Left cardiac atrium (tissue), 4 donors: ENCODE data around the gene CDV3. TPM values are rescaled to one million over a fixed set of nuclear protein-coding genes. Genes with fewer than 3 reads are reported as not detected.

Experiments used
- ATAC-seq, 2 donors: fragments of 200-7000 bp; cut with Tn5 transposase; one replicate each; pipeline ENCODE4 v1.9.1; 2020; ENCODE audit warnings: mild to moderate bottlenecking in 2 of 2, moderate library complexity in 2 of 2
- DNase-seq: peaks from one replicate; pipeline ENCODE4 v3.0.0-alpha.2; 2020
- intact Hi-C, 2 donors: fragments of 100-400 bp; cut with DNase I; formaldehyde crosslinking; loops; one replicate each; pipeline versions ENCODE4 v1.14.1 to v1.15.1; 2022 to 2023
- total RNA-seq, 2 donors: library from RNA; stranded (reverse); fragmentation: NEBNext Ultra II Directional; extraction: Animal tissue kit (Norgen Biotek cat#: 25700); gene quantifications; one replicate each; pipeline ENCODE4 v1.2.1, GENCODE V29; 2021
- donor health status: DM: no; HTN: yes; CAD: no.
- donor health status: DM: no; HTN: yes; CAD: no; lungs with severe emphysema.
- donor health status: DM: yes; HTN: yes; CAD: no.
- donor health status: Dilated cardiomyopathy.

CDV3 gene
- total RNA-seq, 2 donors from 2014 or later, result 117 to 157 TPM

DNA sequence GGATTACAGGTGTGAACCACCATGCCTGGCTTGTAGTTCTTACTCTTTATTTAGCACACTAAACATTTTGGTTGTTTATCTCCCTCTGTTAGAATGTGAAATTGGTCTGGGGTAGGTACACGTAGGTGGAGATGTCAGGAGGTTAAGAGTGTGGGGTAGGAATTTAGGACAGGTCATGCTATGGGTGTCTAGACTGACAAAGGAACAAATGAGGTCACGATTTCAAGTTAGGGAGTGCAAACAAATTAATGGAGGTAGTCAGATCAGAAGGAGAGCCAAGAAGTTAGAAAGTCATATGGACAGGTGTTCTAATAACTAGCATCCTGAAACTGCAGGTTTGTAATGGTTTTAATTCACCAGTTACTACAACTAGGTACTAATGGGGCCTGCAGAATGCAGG lies 19.8 kb downstream of the CDV3 start:
- ATAC-seq, result no peak
- intact Hi-C loops, result no loop called here
- no peak for DNase-seq

DNA sequence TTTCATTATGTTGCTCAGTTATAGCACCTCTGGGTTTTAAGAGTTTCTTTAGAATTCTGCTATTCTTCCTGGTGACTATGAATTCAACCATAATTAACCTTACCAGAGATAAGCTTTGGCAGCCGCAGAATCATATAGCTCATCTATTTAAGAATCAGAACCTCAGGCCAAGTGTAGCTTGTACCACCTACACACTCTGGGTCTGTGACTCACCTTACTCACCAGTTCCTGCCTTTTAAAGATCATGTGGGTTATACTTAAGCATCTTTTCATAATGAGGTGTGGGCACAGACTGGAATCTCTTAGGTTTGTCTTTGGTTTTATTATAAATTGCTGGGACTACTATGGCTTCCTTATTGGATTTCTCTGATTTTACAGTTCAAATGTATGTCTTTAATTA lies 21.9 kb downstream of the CDV3 start:
- intact Hi-C loops, result no loop called here
- DNase-seq (no peak), ATAC-seq (peak in 1 of 2 donors; percentile 34)

- ATAC-seq, result no peak
- no peak for DNase-seq
- intact Hi-C loops, result no loop called here
Measured at GRCh38 chr3:133598405-133598804, 24.9 kb downstream of the CDV3 start.

DNA sequence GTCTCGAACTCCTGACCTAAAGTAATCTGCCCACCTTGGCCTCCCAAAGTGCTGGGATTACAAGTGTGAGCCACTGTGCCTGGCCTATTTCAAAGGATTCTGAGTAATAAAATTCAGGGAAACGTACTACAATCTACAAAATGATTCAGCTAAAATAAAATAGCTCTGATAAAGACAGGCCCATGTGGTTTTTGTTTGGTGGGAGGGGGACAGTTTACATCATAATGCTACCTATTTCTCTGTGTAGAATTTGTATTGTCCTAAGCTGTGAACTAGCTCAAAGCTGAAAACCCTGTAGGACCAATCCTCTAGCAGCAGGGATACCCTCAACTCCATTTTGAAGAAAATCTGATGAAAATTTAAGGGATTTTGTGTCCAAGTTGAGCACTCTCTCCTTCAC lies 25.8 kb downstream of the CDV3 start:
- intact Hi-C loops, result no loop called here
- ATAC-seq (no peak), DNase-seq (no peak)

DNA sequence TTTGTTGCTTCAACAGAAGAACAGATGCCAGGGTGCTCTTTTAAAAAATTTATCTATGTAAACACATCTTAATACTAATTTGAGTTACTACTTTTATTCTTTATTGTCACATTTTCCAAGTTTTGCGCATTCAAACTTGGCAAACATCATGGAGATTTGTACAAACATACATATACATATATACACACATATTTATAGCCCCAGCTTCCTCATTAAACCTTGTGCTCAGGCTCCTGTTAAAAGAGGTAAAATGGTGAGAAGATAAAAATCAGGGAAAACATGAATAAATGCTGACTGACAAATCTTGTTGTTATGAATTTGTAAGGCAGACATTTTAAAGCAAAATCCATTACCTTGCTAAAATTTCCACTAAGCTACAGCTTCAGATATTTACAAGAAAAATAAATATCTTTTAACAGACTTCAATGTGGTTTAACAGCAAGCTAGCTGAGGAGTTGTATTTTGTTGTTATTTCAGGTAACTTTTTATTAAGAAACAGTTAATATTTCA lies 27.1 kb downstream of the CDV3 start:
- no peak for DNase-seq
- intact Hi-C loops, result loop anchor here in 1 of 2 donors (10.0 kb wide), 1 partner anchor 54 kb away; no protein-coding TSS in a partner anchor
- no peak for ATAC-seq

- ATAC-seq (no peak), DNase-seq (no peak)
- intact Hi-C loops, result loop anchor here in 1 of 2 donors (10.0 kb wide), 1 partner anchor 48 kb away; no protein-coding TSS in a partner anchor
Measured at GRCh38 chr3:133606342-133606741, 32.9 kb downstream of the CDV3 start.

GRCh38 chr3:133606902-133607301 lies 33.4 kb downstream of the CDV3 start:
- DNase-seq, result no peak
- intact Hi-C loops, result loop anchor here in 1 of 2 donors (10.0 kb wide), 1 partner anchor 48 kb away; no protein-coding TSS in a partner anchor
- no peak for ATAC-seq

DNA sequence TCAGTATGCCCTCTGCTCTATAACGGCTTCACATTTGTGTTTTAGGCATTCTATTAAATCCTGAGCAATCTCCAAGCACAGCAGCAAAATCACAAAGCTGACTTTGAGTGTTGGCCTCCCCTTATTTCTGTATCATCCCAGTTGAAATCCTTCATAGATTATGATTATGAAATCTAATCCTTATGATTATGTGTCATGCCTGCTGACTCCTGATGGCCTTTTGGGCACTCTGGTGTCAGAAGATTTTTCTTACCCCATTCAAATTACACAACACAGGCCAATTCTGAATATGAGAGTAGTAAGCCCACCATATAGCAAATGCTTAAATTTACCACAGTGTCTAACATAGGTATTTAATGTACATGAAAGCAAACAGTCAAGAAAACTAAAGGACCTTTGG lies 34.3 kb downstream of the CDV3 start:
- intact Hi-C loops, result loop anchor here in 1 of 2 donors (10.0 kb wide), 1 partner anchor 47 kb away; no protein-coding TSS in a partner anchor
- DNase-seq (no peak), ATAC-seq (no peak)

GRCh38 chr3:133608388-133608787 lies 34.9 kb downstream of the CDV3 start:
- ATAC-seq (no peak), DNase-seq (no peak)
- intact Hi-C loops, result loop anchor here in 1 of 2 donors (10.0 kb wide), 1 partner anchor 46 kb away; no protein-coding TSS in a partner anchor

- DNase-seq (no peak), ATAC-seq (no peak)
- intact Hi-C loops, result no loop called here
Measured at GRCh38 chr3:133610031-133610430, 36.5 kb downstream of the CDV3 start.

DNA sequence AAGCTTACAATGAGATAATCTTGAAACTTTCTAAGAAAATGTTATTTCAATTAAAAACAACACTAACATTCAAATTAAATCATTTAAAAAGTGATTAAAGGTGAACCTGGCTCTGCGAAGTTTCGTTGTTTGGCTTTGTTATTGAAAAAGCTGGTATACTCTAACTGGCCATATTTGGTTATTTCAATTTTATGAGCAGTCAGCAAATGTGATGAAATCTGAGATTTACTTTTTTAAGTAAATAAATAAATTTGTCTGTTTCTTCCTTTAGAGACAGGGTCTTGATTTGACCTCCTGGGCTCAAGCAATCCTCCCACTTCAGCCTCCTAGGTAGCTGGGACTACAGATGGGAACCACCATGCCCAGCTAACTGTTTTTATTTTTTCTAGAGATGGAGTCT lies 38.0 kb downstream of the CDV3 start:
- DNase-seq (no peak), ATAC-seq (no peak)
- intact Hi-C loops, result no loop called here

GRCh38 chr3:133620066-133620784 lies 46.7 kb downstream of the CDV3 start:
- DNase-seq (no peak), ATAC-seq (no peak)
- intact Hi-C loops, result no loop called here

DNA sequence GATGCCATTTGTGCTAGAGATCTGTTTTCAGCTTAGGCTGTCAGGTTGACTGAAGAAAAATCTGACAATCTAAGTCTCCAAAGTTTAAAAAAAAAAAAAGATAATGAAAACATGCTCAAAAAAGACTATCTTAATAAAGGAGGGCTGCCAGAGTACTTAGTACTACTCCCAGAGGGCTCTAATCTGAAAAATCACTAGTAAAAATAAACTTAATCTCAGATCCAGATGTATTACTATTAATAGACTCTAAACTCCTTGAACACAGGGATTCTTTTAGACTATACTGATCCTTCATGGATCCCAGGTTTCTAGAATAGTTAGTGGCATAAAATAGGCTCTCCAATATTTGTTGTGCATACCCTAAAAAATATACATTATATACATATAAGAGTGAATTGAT lies 54.3 kb downstream of the CDV3 start:
- intact Hi-C loops, result no loop called here
- ATAC-seq, result no peak
- no peak for DNase-seq

GRCh38 chr3:133629146-133629545 lies 55.7 kb downstream of the CDV3 start:
- ATAC-seq, result no peak
- intact Hi-C loops, result no loop called here
- DNase-seq, result no peak

GRCh38 chr3:133633439-133633838 lies 60.0 kb downstream of the CDV3 start:
- DNase-seq (no peak), ATAC-seq (no peak)
- intact Hi-C loops, result no loop called here

Other genes starting within 250 kb of the CDV3 start
- gene BFSP2, start 173.6 kb upstream of the CDV3 start, total RNA-seq, result not detected
- 10 to 100 TPM; 12.0 to 12.4 TPM for gene TOPBP1, start 88.3 kb downstream of the CDV3 start, total RNA-seq
- 100 to 1,000 TPM in 1 of 2 donors, 10 to 100 TPM in 1; 31.8 to 111 TPM for gene TF, start 172.7 kb downstream of the CDV3 start, total RNA-seq
- 10 to 100 TPM; 36.8 to 51.8 TPM for gene SRPRB, start 232.1 kb downstream of the CDV3 start, total RNA-seq